Measurements from ENCODE around the gene BTK.

DNA sequence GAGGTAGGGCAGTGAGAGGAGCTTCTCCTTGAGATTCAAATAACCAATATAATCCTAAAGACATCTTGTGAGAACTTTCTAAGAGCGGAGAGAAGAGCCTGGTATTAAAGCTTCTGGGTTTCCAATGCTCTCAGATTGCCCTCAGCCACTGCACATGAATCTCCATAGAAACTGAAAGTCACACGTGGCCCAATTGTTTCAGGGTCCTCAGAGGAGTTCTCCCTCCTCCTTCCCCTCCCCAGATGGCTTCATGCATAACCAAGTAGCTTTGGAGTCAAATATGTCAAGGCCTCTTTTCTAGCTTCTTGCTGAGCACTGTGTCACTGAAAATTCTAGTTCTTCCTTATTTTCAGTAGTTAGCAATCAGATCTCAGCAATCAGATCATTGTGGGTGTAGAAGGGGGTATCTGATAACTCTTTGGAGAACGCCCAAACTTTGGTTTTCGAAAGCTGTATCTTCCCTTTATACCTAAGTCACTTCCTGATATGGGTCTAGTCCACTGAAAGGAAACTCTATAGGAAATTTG, 2.2 kb downstream of the BTK start:
- no peak for TF ChIP-seq GATA3 (IDR thresholded peaks at IDR 0.05; ENCODE audit: low read depth, low read length)
- TF ChIP-seq GATA2 (IDR thresholded peaks at IDR 0.05; ENCODE audit: low read depth, low read length): no peak

All from SH-SY5Y (cell line).